Fibroblast of mammary gland (primary cell): ENCODE data around the gene GPR63.

Source experiments
- DNase-seq: peaks from one replicate; pipeline ENCODE4 v3.0.0-alpha.2; 2010; ENCODE audit warnings: low read depth
- H3K4me3 ChIP-seq: 2 replicates; pipeline ENCODE4 v1.5.1; 2011; ENCODE audit warnings: low read depth, mild to moderate bottlenecking, low read length, moderate library complexity; ENCODE audit not compliant: control insufficient read depth
- CTCF ChIP-seq: conservative IDR thresholded peaks from 2 replicates; pipeline ENCODE4 v1.5.1; 2011; ENCODE audit warnings: low read depth, low read length, inconsistent platforms; ENCODE audit not compliant: control insufficient read depth, insufficient read depth

Gene GPR63

GRCh38 chr6:96864216-96865054 lies 27.2 kb upstream of the GPR63 start:
- no peak for DNase-seq
- no peak overlapping the region for H3K4me3 ChIP-seq
- TF ChIP-seq CTCF: no peak

DNA sequence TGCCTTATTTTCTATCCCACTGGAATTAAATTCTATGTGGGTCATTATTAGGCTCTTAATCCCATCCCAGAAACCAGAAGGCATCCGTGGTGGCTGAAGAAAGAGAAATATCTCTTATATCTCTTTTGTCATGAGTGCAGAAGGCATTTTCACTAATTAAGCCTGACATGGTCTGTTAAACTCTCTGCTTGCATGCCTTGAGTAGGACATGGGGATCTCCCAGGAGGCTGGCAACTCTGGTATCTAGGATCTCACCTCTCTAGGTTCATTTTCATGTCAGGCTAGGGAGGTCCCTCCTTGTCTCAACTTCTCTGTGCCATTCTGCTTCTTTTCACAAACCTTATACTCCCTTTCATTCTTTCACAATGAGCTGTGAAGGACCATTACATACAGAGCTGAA lies 25.3 kb upstream of the GPR63 start:
- H3K4me3 ChIP-seq: no peak overlapping the region
- no peak for TF ChIP-seq CTCF
- no peak for DNase-seq

DNA sequence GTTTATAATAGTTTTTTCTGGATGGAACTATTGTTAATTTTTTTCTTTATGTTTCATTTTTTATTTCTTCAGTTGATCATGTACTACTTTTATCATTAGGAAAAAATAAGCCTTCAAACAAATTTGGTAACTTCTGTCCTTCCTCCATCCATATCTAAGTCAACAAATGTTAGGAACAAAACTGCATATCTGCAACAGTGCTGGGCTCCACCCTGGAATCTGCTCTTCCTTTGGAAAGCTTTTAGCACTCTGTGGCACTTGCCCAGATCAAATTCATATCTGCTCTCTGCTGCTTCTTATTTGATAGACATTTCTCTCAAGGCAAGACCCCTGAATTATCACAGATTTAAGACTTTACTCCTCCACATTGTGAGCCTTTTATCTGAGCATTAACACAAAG lies 24.3 kb upstream of the GPR63 start:
- TF ChIP-seq CTCF: no peak
- no peak overlapping the region for H3K4me3 ChIP-seq
- DNase-seq: no peak

DNA sequence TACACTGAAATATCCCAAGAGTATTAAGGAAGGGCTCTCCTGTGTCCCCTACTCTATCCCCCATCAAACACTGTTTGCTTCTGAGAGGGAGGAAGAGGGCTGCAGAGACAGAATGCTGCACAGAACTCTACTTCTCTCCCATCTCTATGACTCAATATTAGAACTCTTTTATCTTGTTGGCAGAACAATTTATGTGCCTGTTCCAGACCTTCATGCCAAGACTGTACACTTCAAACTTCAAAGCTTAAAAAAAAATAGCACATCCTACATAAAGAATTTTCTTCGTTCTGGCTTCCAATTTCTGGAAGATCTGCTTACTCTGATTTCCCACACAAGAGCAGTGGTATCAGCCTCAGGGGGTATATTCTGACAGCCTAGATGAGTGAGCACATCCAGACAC lies 19.6 kb upstream of the GPR63 start:
- no peak overlapping the region for H3K4me3 ChIP-seq
- TF ChIP-seq CTCF: no peak
- no peak for DNase-seq

DNA sequence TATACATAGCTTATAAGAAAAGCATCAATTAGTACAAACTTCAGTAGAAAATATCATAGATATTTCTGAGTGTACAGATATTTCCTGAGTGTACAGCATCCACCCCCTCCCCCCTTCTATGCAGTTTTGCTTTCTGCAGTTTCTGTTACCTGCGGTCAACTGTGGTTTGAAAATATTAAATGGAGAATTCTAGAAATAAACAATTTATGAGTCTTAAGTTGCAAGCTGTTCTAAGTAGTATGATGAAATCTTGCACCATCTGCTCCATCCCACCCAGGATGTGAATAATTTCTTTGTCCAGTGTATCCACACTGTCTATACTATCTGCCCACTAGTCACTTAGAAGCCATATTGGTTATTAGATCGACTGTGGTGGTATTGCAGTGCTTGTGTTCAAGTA lies 15.8 kb upstream of the GPR63 start:
- no peak overlapping the region for H3K4me3 ChIP-seq
- no peak for DNase-seq
- TF ChIP-seq CTCF: no peak

DNA sequence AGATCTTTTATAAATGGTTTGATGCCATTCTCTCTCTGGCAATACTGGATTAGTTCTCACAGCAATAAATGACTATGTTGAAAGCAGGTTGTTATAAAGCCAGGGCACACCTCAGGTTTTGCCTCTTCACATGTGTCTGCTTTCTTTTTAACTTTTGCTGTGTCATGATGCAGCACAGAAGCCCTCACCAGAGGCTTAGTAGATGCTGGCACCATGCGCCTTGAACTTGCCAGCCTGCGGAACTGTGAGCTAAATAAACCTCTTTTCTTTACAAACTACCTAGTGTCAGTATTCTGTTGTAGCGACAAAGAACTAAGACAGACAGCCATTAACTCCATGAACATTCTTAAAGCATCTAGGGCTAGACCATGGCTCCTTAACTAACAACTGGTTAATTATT lies 15.3 kb upstream of the GPR63 start:
- no peak overlapping the region for H3K4me3 ChIP-seq
- no peak for TF ChIP-seq CTCF
- DNase-seq: no peak

DNA sequence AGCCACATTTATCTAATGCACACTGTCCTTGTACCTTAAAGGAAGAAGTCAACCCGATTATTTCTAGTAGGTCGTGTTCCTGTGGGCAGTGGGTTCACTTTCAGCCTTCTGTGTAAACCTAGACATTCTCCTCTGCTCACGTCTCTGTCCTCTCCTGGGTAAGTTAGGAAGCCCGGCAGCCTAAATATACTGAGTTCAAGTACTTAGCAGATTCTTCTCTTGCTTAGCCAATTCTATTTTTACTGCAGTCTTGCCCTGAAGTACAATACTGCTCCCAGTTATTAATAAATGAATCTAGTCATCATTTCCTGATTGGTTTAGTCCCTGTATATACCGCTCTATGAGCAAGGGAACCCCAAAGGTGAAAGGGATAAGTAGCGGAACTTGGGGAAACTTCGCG lies 14.6 kb upstream of the GPR63 start:
- no peak overlapping the region for H3K4me3 ChIP-seq

More for the DNA sequence above, 14.6 kb upstream of the GPR63 start:
- no peak for DNase-seq
- TF ChIP-seq CTCF: no peak
